Endodermal cell (in vitro differentiated cells): ENCODE data around the gene NEDD9. TPM values are rescaled to one million over a fixed set of nuclear protein-coding genes. Genes with fewer than 3 reads are reported as not detected.

Experiments
- DNase-seq: peaks from one replicate; pipeline ENCODE4 v3.0.0-alpha.2; 2017
- H3K27ac ChIP-seq: 2 replicates; pipeline ENCODE4 v1.5.1; 2013; ENCODE audit warnings: mild to moderate bottlenecking, low read depth, low read length, moderate library complexity
- H3K27me3 ChIP-seq: 2 replicates; pipeline ENCODE4 v1.6.1; 2013; ENCODE audit warnings: mild to moderate bottlenecking, low read length, moderate library complexity; ENCODE audit not compliant: insufficient read depth, control insufficient read depth, poor library complexity, severe bottlenecking
- H3K36me3 ChIP-seq: 2 replicates; pipeline ENCODE4 v1.7.0; 2013; ENCODE audit warnings: mild to moderate bottlenecking, low read length, moderate library complexity; ENCODE audit not compliant: control insufficient read depth, insufficient read depth
- H3K4me1 ChIP-seq: one replicate; pipeline ENCODE4 v1.7.0; 2013; ENCODE audit warnings: low read length; ENCODE audit not compliant: control insufficient read depth, insufficient read depth
- H3K4me3 ChIP-seq: 2 replicates; pipeline ENCODE4 v1.5.1; 2013; ENCODE audit warnings: mild to moderate bottlenecking, low read length, moderate library complexity
- H3K9ac ChIP-seq: 2 replicates; pipeline ENCODE4 v1.6.1; 2013; ENCODE audit warnings: mild to moderate bottlenecking, low read length, moderate library complexity; ENCODE audit not compliant: poor library complexity, severe bottlenecking; ENCODE audit errors: extremely low read depth
- H3K9me3 ChIP-seq: 2 replicates; pipeline ENCODE4 v1.6.1; 2013; ENCODE audit warnings: mild to moderate bottlenecking, low read length, moderate library complexity; ENCODE audit not compliant: control insufficient read depth
- H3K27ac Mint-ChIP-seq: 2 replicates; pipeline ENCODE4 v1.8.0; 2020; ENCODE audit warnings: mixed read lengths
- H3K27me3 Mint-ChIP-seq: 2 replicates; pipeline ENCODE4 v1.8.0; 2021; ENCODE audit warnings: mild to moderate bottlenecking, mixed read lengths; ENCODE audit not compliant: insufficient read depth
- H3K36me3 Mint-ChIP-seq: 2 replicates; pipeline ENCODE4 v1.8.0; 2020; ENCODE audit warnings: low read depth, mixed read lengths
- H3K4me1 Mint-ChIP-seq: 2 replicates; pipeline ENCODE4 v1.8.0; 2020; ENCODE audit warnings: mixed read lengths
- H3K4me3 Mint-ChIP-seq: 2 replicates; pipeline ENCODE4 v1.8.0; 2020; ENCODE audit warnings: mild to moderate bottlenecking, moderate library complexity, mixed read lengths
- H3K9me3 Mint-ChIP-seq: 2 replicates; pipeline ENCODE4 v1.8.0; 2020; ENCODE audit warnings: mild to moderate bottlenecking, mixed read lengths
- CTCF ChIP-seq: fragments of 200-600 bp; sonication (generic); conservative IDR thresholded peaks from 2 replicates; pipeline ENCODE4 v1.5.0; 2021; ENCODE audit warnings: antibody characterized with exemption, mild to moderate bottlenecking
- WGBS, 2 experiments: methylation state at CpG; one replicate each; pipeline versions ENCODE4 v1.1.5 to v1.1.7; 2013; ENCODE audit warnings: missing lambda C conversion rate in 2 of 2, mixed read lengths in 1 of 2; ENCODE audit not compliant: insufficient coverage in 1 of 2, insufficient read length in 1 of 2; 5-methylcytosine and 5-hydroxymethylcytosine counted together
- total RNA-seq, 2 donors: library from RNA; stranded (reverse); fragmentation: NEBNext Ultra II Directional in 1 of 2; extraction: Animal tissue kit (Norgen Biotek cat#: 25700) in 1 of 2; gene quantifications; 2 replicates in 1 of 2; 3 replicates in 1 of 2; pipeline ENCODE4 v1.2.1, GENCODE V29; 2021

The NEDD9 gene
- total RNA-seq, 2 donors from 2014 or later, result 1.7 to 7.4 TPM

GRCh38 chr6:11197175-11197536, 35.3 kb downstream of the NEDD9 start:
- peaks cover 2% of the 10 kb centered on the region for H3K27me3 Mint-ChIP-seq
- H3K4me3 Mint-ChIP-seq, result no peak overlapping the region
- no peak for TF ChIP-seq CTCF
- peaks cover 23% of the 10 kb centered on the region for H3K36me3 Mint-ChIP-seq
- peaks cover 3% of the 10 kb centered on the region for H3K9me3 Mint-ChIP-seq
- 67 to 80% methylated on average over 3 of the region's 3 CpGs for WGBS, 2 experiments
- peaks cover 54% of the 10 kb centered on the region for H3K36me3 ChIP-seq
- no peak for DNase-seq
- H3K9me3 ChIP-seq, result no peaks in the 10 kb centered on the region
- peaks cover 2% of the 10 kb centered on the region for H3K4me1 ChIP-seq
- H3K27ac Mint-ChIP-seq, result no peak overlapping the region
- no peaks in the 10 kb centered on the region for H3K27me3 ChIP-seq
- H3K9ac ChIP-seq, result no peak overlapping the region
- H3K27ac ChIP-seq, result peak overlapping the region; percentile 76
- no peak overlapping the region for H3K4me3 ChIP-seq
- H3K4me1 Mint-ChIP-seq, result peaks cover 28% of the 10 kb centered on the region

GRCh38 chr6:11196511-11197174, 35.8 kb downstream of the NEDD9 start:
- WGBS, 2 experiments, result 75 to 89% methylated on average over 14 to 15 of the region's 15 CpGs
- Histone ChIP-seq H3K27ac (peak overlapping the region; percentile 76), H3K27me3 (no peaks in the 10 kb centered on the region), H3K4me3 (no peak overlapping the region), H3K36me3 (peaks cover 59% of the 10 kb centered on the region), H3K4me1 (peaks cover 2% of the 10 kb centered on the region), H3K9ac (no peak overlapping the region), H3K9me3 (no peaks in the 10 kb centered on the region)
- Mint-ChIP-seq H3K27ac (no peak overlapping the region), H3K27me3 (peaks cover 2% of the 10 kb centered on the region), H3K4me1 (peaks cover 23% of the 10 kb centered on the region), H3K36me3 (peaks cover 25% of the 10 kb centered on the region), H3K9me3 (peaks cover 3% of the 10 kb centered on the region), H3K4me3 (no peak overlapping the region)
- DNase-seq, result peak; percentile 38
- TF ChIP-seq CTCF, result no peak

GRCh38 chr6:11194356-11195218, 37.9 kb downstream of the NEDD9 start:
- Histone ChIP-seq H3K27ac (no peak overlapping the region), H3K9ac (no peak overlapping the region), H3K4me3 (no peak overlapping the region), H3K4me1 (peaks cover 2% of the 10 kb centered on the region), H3K27me3 (no peaks in the 10 kb centered on the region), H3K36me3 (peaks cover 68% of the 10 kb centered on the region), H3K9me3 (no peaks in the 10 kb centered on the region)
- H3K4me1 Mint-ChIP-seq, result peaks cover 30% of the 10 kb centered on the region
- H3K9me3 Mint-ChIP-seq, result peaks cover 3% of the 10 kb centered on the region
- H3K36me3 Mint-ChIP-seq, result peaks cover 35% of the 10 kb centered on the region
- DNase-seq, result peak; percentile 50
- peak overlapping the region; percentile 18 for H3K27ac Mint-ChIP-seq
- peaks cover 2% of the 10 kb centered on the region for H3K27me3 Mint-ChIP-seq
- no peak overlapping the region for H3K4me3 Mint-ChIP-seq
- TF ChIP-seq CTCF, result no peak
- 90 to 91% methylated on average over 8 to 12 of the region's 12 CpGs for WGBS, 2 experiments
